ENCODE results near the gene GCSAM.

Gene GCSAM

DNA sequence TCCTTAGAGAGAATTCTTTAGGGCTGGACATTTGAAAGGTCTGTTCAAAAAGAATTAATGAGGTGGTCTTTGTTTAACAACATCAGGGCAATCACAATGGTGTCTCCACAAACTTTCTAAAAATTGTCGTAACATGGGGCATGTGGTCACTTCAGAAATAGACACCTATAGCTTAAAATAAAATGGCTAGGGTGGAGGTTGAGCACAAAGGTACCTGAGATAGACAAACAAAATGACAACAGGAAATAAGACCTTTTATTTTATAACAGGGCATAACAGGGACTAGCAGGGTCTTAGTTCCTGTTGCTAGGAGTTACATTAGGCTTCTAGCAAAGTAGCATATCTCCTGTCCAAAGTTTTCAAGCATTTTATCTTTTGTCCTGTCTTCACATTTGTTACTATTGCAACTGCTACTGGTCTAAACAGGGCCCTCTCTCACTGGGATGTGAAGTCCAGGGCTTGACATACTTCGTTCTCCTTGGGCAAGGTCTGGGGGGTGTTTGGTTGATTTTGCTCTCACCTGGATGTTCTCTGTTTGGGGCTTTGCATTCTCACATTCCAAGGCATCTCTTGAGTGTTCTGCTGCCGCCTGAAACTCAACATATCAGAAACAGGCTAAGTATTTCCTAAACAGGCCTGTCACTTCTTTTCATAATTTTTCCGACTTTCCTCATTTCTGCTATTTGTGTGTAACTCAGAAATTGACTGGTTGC is 3.0 kb downstream of the GCSAM start:
- DNase-seq (ENCODE audit: low read depth) = no peak

DNA sequence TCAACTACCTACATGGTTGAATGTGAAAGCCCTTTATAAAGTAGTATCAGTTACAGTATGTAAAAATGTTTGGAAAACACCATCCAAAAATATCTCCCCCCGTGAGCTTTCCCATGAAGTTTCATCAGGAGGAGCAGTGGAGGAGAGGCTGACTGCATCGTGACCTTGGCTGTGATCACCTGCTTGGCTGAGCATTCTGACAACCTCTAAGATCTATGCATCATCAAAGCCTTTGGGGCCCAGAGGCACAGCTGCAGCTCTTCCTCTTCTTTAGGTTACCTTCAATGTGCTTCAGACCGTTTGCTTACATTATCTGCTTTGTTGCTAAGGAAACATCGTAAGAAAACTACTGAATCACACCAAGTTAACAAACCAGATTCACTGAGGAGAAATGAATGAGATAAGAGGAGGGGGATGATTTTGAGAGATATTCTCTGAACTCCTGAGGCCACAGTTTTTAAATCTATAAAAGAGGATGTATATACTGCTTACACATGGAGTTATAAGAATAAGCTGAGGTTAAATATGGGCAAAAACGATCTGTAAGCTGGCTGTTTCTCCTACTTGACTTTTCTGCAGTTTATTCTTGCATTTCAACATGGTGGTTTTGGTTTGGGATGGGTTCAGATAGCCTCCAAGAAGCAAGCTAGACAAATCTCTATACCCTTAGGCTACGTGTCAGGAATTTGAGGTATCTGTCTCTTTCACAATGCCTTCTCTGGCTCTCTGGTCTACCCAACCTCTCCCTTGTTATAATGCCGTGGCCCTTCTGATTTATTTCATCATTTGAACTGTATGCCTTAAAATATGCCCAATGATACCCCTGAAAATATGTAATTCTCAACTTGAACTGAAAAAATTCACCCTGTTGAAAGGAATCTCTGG is 4.0 kb downstream of the GCSAM start:
- DNase-seq (ENCODE audit: low read depth) = peak; percentile 33

- DNase-seq (ENCODE audit: low read depth) = no peak
Observed at GRCh38 chr3:112127522-112128494, 5.2 kb downstream of the GCSAM start.

- DNase-seq (ENCODE audit: low read depth) = no peak
Observed at GRCh38 chr3:112126511-112126911, 6.5 kb downstream of the GCSAM start.

- DNase-seq (ENCODE audit: low read depth) = no peak
Observed at GRCh38 chr3:112124907-112125607, 8.0 kb downstream of the GCSAM start.

GRCh38 chr3:112123548-112123947 is 9.5 kb downstream of the GCSAM start:
- no peak for DNase-seq (ENCODE audit: low read depth)

- DNase-seq (ENCODE audit: low read depth) = no peak
Observed at GRCh38 chr3:112122870-112123269, 10.2 kb downstream of the GCSAM start.

DNA sequence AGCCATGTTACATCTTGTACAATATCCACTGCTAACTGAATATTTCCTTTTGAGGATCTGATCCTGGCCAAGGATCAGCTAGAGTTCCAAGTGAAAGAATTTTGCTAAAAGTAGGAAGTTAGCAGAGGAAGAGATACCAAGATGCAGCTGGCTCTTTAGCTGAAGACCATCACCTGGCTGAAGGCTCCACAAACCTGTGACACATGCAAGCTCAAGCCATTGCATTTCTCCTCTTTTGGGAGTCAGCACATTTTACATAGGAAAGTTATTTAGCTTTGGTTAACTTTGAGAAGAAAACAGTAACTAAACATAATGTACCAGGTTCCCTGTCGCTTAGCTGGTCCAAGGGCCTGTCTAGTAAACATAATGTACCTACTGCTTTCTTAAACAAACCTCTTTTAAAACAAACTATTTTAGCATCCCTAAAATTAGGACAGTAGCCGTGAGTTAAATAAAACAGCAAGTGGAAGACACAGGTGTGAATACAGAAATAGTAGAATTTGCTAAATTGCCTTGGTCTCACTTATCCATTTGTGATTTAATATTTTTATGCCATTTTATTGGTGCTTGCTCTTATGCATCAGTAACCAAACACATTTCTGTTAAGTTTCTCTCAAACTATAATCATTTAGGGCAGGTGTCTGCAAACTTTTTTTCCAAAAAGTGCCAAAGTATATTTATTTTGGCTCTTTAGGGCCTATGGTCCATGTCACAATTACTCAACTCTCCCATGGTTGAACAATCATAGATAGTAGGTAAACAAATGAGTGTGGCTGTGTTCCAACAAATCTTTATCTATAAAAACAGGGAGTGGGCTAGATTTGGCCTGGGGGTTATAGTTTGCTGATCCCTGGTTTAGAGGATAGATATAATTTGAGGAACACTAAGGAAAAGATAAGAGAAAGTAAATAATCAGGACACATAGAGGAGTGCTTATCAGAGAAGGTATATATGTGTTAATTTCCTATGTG is 11.2 kb downstream of the GCSAM start:
- no peak for DNase-seq (ENCODE audit: low read depth)

DNA sequence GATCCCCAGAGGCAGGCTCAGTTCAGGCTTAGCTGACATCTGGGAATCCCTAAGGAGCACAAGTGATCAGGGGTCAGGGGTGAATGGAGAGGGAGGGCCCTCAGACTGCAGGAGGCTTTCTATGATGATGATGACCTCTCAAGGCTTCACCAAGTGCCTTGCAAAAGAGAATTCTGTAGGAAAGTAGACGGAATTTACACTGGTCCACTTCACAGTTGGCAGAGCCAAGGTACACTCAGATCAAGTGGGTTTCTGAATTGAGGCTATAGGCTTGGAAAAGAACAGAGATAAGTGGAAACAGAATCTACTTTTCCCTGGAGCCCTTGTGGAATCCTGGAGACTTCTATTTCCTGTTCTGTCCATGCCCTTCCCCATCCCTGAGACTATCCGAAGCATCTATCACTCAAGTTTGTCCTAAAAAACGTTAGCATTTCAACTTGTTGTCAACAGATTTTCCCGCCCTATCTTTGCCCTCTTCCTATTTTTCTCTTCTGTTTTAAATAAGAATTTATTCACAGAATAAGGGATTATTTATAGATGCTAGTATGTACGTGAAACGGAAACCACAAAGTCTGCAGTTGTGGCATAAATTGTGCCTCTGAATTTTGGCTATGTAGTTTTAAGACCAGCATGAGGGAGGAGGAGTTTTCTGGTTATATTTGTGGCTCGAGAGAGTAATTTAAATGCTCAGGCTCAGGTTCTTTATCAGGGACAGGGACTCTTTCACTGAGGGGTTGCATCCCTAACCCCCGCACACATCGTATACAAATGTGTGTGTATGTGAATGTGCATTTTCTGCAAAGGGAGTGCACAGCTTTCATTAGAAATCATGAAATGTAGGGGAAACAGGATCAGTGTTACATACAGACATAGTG is 12.8 kb downstream of the GCSAM start:
- DNase-seq (ENCODE audit: low read depth) = no peak

DNA sequence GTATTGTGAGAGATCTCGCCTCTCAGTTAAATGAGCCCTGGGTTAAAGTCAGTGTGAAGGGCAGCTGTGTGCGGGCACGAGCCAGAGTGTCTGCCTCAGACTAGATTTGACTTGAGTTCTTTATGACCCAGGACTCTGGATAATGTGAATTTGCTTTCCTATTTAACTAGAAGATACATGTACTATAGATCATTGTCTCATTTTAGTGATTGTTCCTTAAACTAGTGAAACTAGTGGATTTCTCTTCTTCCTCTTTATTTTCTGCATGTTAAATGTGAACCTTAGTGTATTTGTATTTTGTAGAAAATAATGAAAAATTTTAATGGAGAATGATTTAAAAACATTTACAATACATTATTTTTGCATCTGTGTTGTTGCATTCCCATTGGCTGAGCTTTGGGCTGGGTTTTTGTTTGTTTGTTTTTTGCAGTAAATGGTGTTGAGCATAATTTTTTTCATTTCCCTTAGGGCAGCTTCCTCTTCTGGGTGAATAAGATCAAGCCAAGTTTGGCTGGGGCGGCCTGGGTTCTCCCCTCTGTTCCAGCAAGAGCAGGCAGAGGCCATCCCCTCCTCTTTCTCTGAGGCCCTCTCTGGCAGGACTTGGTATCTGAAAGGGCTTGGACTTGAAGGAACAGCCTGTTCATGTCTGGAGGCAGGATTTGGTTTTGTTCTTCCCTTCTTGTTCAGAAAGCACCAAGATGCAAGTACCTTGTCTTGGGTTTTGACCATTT is 15.0 kb downstream of the GCSAM start:
- DNase-seq (ENCODE audit: low read depth) = no peak

DNA sequence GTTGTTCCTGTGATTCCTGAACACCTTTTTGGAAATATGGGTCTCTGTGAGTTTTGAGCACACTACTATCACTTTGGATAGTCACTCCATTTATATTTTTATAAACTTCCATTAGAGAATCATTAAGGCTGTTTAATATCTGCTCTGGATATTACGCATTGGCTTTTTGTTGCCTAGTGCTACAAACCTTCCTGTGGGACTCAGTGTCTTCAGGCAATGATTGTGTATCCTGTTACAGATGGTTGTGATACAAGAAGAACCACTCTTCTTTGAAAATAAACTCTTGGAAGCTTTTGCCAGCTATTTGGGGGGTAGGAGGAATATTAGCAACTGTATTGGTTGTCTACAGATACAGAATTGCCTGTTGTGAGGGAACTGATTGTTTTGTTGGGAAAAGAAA is 15.6 kb downstream of the GCSAM start:
- no peak for DNase-seq (ENCODE audit: low read depth)

GRCh38 chr3:112116748-112117186 is 16.3 kb downstream of the GCSAM start:
- DNase-seq (ENCODE audit: low read depth) = no peak

DNA sequence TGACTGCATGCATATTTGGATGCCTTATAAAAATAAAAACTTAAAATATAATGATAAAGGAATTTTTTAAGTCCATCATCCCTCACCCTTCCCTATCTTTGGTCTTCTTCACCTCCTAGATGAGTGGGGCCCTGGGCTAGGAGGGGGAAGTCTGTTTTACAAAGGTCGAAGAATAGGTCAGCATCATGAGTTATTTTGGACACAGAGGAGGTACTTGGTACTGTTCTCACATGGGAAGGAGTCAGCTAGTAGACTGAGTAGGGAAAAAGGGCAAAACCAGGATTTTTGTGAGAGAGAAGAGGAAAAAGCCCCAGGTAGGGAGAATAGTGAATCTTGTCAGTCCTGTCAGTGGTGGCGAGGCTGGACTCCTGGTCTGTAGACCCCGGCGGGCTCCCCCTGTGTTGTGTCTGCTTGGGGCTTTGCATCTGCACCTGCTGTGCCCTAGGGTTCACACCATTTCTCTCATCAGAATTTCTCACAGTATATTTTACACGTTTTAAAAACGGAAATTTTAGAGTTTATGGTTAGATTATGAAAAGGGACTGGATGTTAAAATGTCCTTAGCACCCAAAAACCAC is 17.2 kb downstream of the GCSAM start:
- DNase-seq (ENCODE audit: low read depth) = no peak

DNA sequence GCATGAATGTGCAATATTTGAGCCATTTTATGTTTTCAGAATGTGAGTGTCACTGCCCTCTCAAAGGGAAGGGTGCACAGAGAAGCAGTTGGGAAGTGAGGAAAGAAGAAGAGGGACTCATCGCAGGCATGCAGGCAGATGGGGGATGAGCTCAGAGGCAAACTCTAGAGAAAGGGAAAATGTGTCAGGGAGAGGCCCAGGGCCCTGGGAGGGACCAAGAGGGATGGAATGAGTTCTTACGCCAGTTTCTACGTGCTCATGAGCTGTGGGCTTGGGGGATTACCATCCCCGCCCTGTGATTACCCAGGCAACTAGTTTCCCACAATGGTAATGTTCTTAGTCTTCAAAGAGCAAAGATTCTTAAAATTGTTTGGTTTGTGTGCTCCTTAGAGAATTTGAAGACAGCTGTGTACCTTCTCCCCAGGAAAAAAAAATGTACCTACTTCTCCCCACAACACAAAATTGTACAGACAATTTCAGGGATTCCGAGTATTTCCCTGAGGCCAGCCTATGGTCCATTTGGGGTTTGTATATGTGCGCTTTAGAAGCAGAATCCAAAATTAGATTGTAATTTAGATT is 17.8 kb downstream of the GCSAM start:
- no peak for DNase-seq (ENCODE audit: low read depth)

GRCh38 chr3:112114576-112115160 is 18.4 kb downstream of the GCSAM start:
- DNase-seq (ENCODE audit: low read depth) = no peak

DNA sequence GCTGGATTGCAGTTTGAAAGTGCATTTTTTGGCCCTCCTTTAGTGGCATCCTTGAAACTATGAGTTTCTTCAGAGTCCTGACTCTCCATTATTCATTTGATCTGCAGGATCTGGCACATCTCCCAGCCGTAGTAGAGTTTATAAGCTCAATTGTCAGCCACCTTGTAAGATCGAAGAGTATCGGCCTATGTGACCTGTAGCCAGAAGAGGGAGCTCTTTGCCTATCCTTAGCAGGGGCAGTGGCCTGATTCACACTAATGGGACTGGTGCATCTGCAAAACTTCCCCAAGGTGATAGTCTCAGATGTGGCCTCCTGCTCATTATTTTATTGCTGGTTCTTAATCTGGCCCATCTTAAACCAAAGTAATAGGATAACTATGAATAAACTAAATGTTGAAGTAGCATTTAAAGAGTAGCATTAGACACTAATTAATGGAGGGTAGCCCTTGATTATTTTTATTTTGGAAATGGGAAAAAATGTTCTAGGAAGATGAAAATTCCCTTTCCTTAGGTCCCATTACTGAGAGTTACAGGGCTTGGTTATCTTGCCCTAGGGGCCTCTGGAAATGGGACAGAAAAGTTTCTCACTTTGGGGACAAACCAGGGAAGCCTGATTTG is 21.2 kb downstream of the GCSAM start:
- DNase-seq (ENCODE audit: low read depth) = peak; percentile 46

GRCh38 chr3:112109322-112109721 is 23.7 kb downstream of the GCSAM start:
- DNase-seq (ENCODE audit: low read depth) = no peak

Measured in activated T-cell treated with anti-CD3 and anti-CD28 coated beads for 24 hours (primary cell).